Heart right ventricle (tissue), 16 donors: ENCODE measurements around the gene IGSF9B. TPM values are rescaled to one million over a fixed set of nuclear protein-coding genes. Genes with fewer than 3 reads are reported as not detected.

Experiments used
- ATAC-seq, 8 donors: fragments of 200-7000 bp; cut with Tn5 transposase; one replicate each; pipeline ENCODE4 v1.9.1; 2020; ENCODE audit warnings: mild to moderate bottlenecking in 8 of 8, moderate library complexity in 8 of 8, moderate number of reproducible peaks in 1 of 8
- DNase-seq, 2 donors: peaks; one replicate each; pipeline ENCODE4 v3.0.0-alpha.2; 2020
- H3K27ac ChIP-seq, 10 donors: fragments of 200-600 bp; sonication (generic) in 2 of 10; one replicate each; pipeline versions ENCODE4 v1.5.0 to v1.8.0; 2020 to 2022; ENCODE audit warnings: mild to moderate bottlenecking in 3 of 10
- H3K27me3 ChIP-seq, 7 donors: fragments of 200-600 bp; one replicate each; pipeline ENCODE4 v1.8.0; 2021 to 2022; ENCODE audit warnings: mild to moderate bottlenecking in 2 of 7
- H3K36me3 ChIP-seq, 9 donors: fragments of 200-600 bp; sonication (generic) in 1 of 9; one replicate each; pipeline versions ENCODE4 v1.5.0 to v1.8.0; 2020 to 2022; ENCODE audit warnings: mild to moderate bottlenecking in 2 of 9
- H3K4me1 ChIP-seq, 9 donors: fragments of 200-600 bp; sonication (generic) in 1 of 9; one replicate each; pipeline versions ENCODE4 v1.5.0 to v1.8.0; 2020 to 2022; ENCODE audit warnings: mild to moderate bottlenecking in 4 of 9
- H3K4me3 ChIP-seq, 10 donors: fragments of 200-600 bp; sonication (generic) in 2 of 10; one replicate each; pipeline versions ENCODE4 v1.5.0 to v1.8.0; 2020 to 2022; ENCODE audit warnings: mild to moderate bottlenecking in 7 of 10, moderate library complexity in 2 of 10
- H3K9me3 ChIP-seq, 11 donors: fragments of 200-600 bp in 10 of 11; sonication (generic) in 2 of 11; one replicate each; pipeline versions ENCODE4 v1.5.0 to v1.8.0; 2013 to 2022; ENCODE audit warnings: mild to moderate bottlenecking in 2 of 11, control low read depth in 1 of 11, moderate library complexity in 1 of 11
- WGBS, 2 donors: extraction: QIAGEN DNeasy Blood & Tissue Kit; methylation state at CpG; one replicate each; pipeline ENCODE4 v1.1.7; 2013; ENCODE audit warnings: inconsistent platforms in 1 of 2; 5-methylcytosine and 5-hydroxymethylcytosine counted together
- intact Hi-C, 10 donors: fragments of 100-400 bp; cut with DNase I; formaldehyde crosslinking; loops; one replicate each; pipeline versions ENCODE4 v1.11.1 to v1.14.2; 2022
- polyA plus RNA-seq, 2 donors: library from polyadenylated mRNA; stranded (reverse); fragments of 200-250 nt; gene quantifications; one replicate each; pipeline ENCODE4 v1.2.3, GENCODE V29; 2013
- total RNA-seq, 10 donors: library from RNA; stranded (reverse); fragmentation: NEBNext Ultra II Directional in 3 of 10; extraction: Animal tissue kit (Norgen Biotek cat#: 25700) in 3 of 10; gene quantifications; one replicate each; pipeline versions ENCODE4 v1.2.1 to v1.2.4, GENCODE V29; 2021 to 2023
- TF ChIP-seq, protein P1 (sequence below), 9 donors: fragments of 200-600 bp; sonication (generic) in 2 of 9; IDR thresholded peaks; one replicate each; pipeline versions ENCODE4 v1.5.0 to v1.8.0; 2021 to 2022; ENCODE audit warnings: antibody characterized with exemption in 9 of 9, mild to moderate bottlenecking in 5 of 9, moderate library complexity in 1 of 9
- donor health status: Arrhythmogenic right ventricular cardiomyopathy.
- donor health status: ischemic (EF 13 %, LVEDD 7.1; RV severe dilation, severe dysfunction).
- donor health status: healthy with polysubstance abuse.
- donor health status: DM: no; HTN: yes; CAD: no.
- donor health status: DM: no; HTN: no; CAD: no.
- donor health status: ischemic (EF 25% LVEDD 6.9; RV normal size, moderate dysfunction).
- donor health status: ischemic (EF 25% LVEDD 5.7; RV mildly dilated, moderate dysfunction).
- donor health status: healthy.
- donor health status: DM: yes; HTN: yes; CAD: no.
- donor health status: Ischemic cardiomyopathy.
- donor health status: ischemic (EF 35%, LVEDD 5.7; RV mildly dilated, moderate dysfunction).
- donor health status: nonischemic (EF 11% LVEDD 7.7; RV severe dilation, severe dysfunction).
- donor health status: DM: yes; HTN: yes; CAD: no.
- donor health status: PGD.
- donor health status: ischemic (EF 29% LVEDD 5.4; RV normal size, mild dysfunction).
- donor health status: nonischemic (EF 23%, LVEDD 6.1; RV moderate dilation, normal function).

The IGSF9B gene
- total and polyA plus RNA-seq, 12 donors: 6.7 to 72.3 (median 49.6) TPM

DNA sequence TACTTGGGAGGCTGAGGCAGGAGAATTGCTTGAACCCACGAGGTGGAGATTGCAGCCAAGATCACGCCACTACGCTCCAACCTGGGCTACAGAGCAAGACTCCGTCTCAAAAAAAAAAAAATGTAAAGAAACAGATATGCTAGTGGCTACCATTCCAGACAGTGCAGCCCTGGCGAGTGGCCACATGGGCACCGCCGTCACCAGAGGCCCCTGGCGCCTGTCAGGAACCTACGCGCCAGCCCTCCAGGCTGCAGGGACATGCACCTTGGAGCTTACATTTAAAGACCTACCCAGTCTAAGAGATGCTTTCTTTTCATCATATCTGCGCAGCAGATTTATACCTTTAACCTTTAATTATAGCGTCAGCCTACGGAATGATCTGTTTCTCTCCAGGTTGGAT, 37.2 kb upstream of the IGSF9B start:
- H3K36me3 ChIP-seq: no peaks in the 10 kb centered on the region
- DNase-seq (no peak), ATAC-seq (no peak)
- intact Hi-C loops: no loop called here
- H3K27me3 ChIP-seq: peaks cover 0 to 11% (median 0%) of the 10 kb centered on the region in 7 donors
- H3K4me3 ChIP-seq: no peak overlapping the region
- TF ChIP-seq, protein P1, sequence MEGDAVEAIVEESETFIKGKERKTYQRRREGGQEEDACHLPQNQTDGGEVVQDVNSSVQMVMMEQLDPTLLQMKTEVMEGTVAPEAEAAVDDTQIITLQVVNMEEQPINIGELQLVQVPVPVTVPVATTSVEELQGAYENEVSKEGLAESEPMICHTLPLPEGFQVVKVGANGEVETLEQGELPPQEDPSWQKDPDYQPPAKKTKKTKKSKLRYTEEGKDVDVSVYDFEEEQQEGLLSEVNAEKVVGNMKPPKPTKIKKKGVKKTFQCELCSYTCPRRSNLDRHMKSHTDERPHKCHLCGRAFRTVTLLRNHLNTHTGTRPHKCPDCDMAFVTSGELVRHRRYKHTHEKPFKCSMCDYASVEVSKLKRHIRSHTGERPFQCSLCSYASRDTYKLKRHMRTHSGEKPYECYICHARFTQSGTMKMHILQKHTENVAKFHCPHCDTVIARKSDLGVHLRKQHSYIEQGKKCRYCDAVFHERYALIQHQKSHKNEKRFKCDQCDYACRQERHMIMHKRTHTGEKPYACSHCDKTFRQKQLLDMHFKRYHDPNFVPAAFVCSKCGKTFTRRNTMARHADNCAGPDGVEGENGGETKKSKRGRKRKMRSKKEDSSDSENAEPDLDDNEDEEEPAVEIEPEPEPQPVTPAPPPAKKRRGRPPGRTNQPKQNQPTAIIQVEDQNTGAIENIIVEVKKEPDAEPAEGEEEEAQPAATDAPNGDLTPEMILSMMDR (IDR thresholded peaks at IDR 0.05): no peak
- H3K4me1 ChIP-seq: peaks cover 0 to 25% (median 9%) of the 10 kb centered on the region in 9 donors
- H3K27ac ChIP-seq: no peak overlapping the region
- 94% methylated on average over 13 of the region's 13 CpGs for WGBS, 2 donors
- no peaks in the 10 kb centered on the region for H3K9me3 ChIP-seq

DNA sequence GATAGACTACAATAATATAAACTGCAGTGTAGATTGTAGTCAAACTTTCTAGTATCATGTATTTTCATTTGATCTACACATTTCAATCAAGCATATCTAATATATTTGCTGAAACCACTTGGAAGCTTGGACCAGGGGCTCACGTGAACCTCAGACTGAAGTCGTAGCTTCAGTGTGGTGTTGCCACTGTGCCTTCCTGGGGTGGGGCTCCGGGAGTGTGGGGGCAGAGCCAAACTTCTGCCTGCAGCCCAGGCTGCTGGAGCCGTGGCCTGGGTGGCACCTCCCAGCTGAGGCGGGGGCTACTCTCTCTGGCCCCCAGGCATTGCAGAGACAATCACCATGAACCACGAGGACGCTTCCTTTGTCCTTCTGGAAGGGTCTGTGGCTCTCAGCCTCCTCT, 36.3 kb upstream of the IGSF9B start:
- intact Hi-C loops: no loop called here
- H3K9me3 ChIP-seq: no peaks in the 10 kb centered on the region
- peaks cover 0 to 11% (median 0%) of the 10 kb centered on the region in 7 donors for H3K27me3 ChIP-seq
- H3K27ac ChIP-seq: no peak overlapping the region
- WGBS, 2 donors: 92 to 93% methylated on average over 7 of the region's 7 CpGs
- DNase-seq: no peak
- peaks cover 0 to 27% (median 12%) of the 10 kb centered on the region in 9 donors for H3K4me1 ChIP-seq
- no peak for ATAC-seq
- TF ChIP-seq, protein P1 (IDR thresholded peaks at IDR 0.05): no peak
- H3K36me3 ChIP-seq: no peaks in the 10 kb centered on the region
- H3K4me3 ChIP-seq: no peak overlapping the region

DNA sequence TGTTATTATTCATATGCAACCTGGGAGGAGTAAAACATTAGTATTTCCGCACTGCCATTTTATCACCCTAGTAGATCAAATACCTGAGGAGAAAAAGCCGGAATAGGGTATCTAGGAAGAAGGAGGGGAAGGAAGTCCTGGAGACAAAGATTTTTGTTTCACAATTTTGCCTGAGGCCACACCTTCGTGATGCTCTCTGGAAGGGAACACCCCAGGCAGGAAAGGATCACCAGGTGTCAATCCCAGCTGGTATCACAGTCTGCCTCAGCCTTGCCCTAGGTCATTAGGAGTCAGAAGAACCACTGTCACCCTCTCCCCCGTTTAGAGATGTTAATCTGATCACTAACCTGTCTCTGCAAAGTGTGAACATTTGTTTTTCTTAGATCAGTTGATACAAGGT, 35.4 kb upstream of the IGSF9B start:
- Histone ChIP-seq H3K4me1 (peaks cover 0 to 20% (median 4%) of the 10 kb centered on the region in 9 donors), H3K27ac (no peak overlapping the region), H3K4me3 (no peak overlapping the region), H3K9me3 (no peaks in the 10 kb centered on the region), H3K27me3 (peaks cover 0 to 11% (median 0%) of the 10 kb centered on the region in 7 donors), H3K36me3 (no peaks in the 10 kb centered on the region)
- intact Hi-C loops: no loop called here
- ATAC-seq (no peak), DNase-seq (no peak)
- 56 to 64% methylated on average over 4 of the region's 4 CpGs for WGBS, 2 donors
- TF ChIP-seq, protein P1 (IDR thresholded peaks at IDR 0.05): no peak

DNA sequence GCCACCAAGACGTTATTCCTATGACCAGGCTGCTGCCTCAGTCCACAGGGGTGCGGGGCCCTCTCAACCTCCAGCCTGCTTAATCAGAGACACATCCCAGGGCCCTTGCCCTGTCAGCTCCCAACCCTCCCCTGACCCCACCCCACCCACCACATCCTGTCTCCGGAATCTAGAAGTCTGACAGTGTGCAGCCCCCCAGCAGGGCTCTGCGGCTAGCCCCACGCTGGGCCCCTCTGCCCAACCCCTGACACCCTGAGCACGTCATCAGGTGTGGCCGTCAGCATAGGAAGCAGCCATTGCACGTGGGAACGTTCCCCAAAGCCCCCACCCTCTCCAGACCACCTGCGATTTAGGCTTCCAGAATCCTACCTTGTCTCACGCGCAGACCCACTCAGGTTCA, 34.3 kb upstream of the IGSF9B start:
- H3K4me3 ChIP-seq: no peak overlapping the region
- H3K27me3 ChIP-seq: peaks cover 0 to 11% (median 0%) of the 10 kb centered on the region in 7 donors
- DNase-seq: no peak
- no peak for ATAC-seq
- TF ChIP-seq, protein P1 (IDR thresholded peaks at IDR 0.05): no peak
- intact Hi-C loops: no loop called here
- no peak overlapping the region for H3K27ac ChIP-seq
- no peaks in the 10 kb centered on the region for H3K36me3 ChIP-seq
- peaks cover 0 to 14% (median 4%) of the 10 kb centered on the region in 9 donors for H3K4me1 ChIP-seq
- H3K9me3 ChIP-seq: no peaks in the 10 kb centered on the region
- 53 to 56% methylated on average over 12 of the region's 12 CpGs for WGBS, 2 donors
